SK-MEL-5 (cell line): ENCODE results near the gene THADA. TPM values are rescaled to one million over a fixed set of nuclear protein-coding genes. Genes with fewer than 3 reads are reported as not detected.

Source experiments
- DNase-seq: peaks from one replicate; pipeline ENCODE4 v3.0.0-alpha.2; 2016; ENCODE audit warnings: low read depth, low spot score
- in situ Hi-C: cut with HindIII; loops from 2 replicates; pipeline ENCODE4 v1.10.0; 2016; ENCODE audit warnings: low sequenced_read_pairs, high pct_unique_total_duplicates, low pct_unique_long_range_greater_than_20kb
- total RNA-seq: library from RNA; depleted of rRNA; stranded (reverse); fragments of >200 nt; shearing (Covaris generic); gene quantifications from 2 replicates; pipeline ENCODE4 v1.2.3, GENCODE V29; 2014

Gene THADA
- total RNA-seq, 1 experiment from 2014 or later = 50.3 TPM

DNA sequence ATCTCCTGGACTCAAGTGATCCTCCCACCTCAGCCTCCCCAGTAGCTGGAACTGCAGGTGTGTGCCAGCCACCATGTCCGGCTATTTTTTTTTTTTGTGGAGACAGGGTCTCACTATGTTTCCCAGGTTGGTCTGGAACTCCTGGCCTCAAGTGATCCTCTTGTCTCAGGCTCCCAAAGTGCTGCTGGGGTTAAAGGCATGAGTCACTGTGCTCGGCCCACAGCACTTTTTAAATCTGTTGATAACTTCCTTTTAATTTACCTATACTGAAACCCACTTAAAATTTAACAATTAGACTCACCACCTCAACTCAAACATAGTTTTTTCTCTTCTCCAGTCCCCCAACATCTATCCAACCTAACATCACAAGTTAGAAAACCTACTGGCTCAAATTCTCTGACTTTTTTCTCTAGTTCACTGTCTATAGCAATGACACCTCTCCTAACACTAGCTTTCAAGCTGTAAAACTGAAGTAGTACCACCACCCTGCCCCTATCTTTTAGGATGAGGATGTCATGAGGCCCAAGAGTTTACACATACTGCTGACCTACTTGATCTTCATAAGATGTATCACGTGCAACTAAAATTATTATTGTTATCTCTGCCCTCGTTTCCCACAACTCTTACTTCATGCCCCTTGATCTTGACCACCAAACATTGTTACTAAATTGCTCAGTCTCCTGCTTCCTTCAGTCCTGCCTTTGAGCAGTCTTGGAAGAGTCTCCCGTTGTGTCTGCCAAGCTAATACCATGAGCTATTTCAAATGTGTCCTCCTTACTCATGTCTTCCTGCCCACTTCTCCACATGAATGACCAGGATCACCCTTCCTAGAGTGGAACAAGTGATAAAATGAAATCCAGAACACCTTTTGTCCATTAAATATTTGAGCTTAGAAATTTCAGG lies 227.1 kb downstream of the THADA start:
- no peak for DNase-seq
- in situ Hi-C loops = no loop called here

DNA sequence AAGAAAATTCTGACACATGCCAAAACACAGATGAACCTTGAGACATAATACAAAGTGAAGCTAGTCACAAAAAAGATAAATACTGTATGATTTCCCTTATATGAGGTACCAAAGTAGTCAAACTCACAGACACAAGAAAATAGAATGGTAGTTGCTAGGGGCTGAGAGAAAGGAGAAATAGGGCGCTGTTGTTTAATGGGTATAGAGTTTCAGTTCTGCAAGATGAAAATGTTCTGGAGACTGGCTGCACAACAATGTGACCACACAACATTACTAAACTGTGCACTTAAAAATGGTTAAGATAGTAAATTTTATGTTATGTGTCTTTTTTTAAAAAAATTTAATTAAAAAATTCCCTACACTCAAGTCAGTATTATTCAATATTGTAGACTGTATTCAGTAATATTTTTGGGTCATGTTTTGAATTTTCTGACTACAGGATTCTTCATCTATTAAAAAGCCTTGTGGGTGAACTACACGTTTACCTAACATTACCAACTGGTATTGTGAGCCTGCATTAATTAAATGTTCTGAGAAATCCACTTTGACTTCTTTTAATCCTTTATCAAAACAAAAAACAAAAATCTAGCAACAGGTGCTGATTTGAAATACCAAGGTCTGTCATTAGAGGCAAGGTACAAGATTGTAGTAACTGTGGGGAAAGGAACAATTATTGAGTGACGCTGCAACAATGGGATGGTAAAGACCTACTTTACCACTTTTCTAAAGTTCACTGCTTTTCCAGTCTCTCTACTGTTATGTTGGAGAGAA lies 228.6 kb downstream of the THADA start:
- in situ Hi-C loops = no loop called here
- DNase-seq = no peak

DNA sequence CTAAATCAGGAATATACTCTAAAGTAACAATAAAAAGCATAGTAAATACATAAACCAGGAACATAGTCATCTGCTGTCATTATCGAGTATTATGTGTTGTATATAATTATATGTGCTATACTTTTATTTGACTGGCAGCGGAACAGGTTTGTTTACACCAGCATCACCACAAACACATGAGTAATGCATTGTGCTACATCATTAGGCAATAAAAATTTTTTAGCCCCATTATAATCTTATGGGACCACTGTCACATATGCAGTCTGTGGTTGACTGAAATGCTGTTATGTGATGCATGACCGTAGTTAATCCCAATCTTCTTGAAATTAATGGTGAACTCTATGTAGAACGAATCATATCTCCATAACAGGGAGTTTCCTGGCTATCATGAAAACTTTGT lies 232.7 kb downstream of the THADA start:
- no peak for DNase-seq
- in situ Hi-C loops = no loop called here

DNA sequence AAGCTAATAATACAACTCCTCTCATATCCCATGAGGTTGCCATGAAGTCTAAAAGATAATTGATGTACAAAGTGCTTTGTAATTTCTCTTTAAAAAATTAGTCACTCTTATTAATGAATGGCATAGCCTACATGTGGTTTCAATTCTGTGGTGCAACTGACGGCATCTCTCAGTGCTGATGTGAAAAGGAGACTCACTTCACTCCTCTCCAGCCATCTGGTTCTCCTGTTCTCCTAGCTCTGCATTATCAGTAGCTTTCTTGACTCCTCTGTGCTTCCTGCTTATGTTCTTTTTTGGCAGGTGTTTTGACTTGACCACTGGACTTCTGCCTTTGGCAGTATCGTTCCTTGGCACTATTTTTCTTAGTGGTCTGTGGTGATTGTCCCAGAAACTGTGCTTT lies 234.6 kb downstream of the THADA start:
- DNase-seq = no peak
- in situ Hi-C loops = no loop called here

DNA sequence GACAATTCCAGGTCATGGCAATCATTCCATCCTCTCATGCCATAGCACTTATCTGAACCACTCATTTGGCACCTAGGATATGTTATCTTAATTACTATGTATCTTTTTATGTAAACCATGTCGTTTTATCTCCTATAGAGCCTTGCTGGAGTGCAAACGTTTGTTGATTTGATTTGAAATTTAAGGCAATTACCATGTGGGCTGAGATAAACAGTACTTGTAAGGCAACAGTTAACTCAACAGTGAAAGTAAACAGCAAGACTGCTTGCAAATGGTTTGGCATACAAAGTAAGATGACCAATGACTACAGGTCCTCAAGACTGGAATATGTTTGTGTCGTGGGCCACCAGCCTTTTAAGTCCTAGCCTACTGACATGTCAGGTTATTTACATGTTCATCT lies 235.7 kb downstream of the THADA start:
- in situ Hi-C loops = no loop called here

DNA sequence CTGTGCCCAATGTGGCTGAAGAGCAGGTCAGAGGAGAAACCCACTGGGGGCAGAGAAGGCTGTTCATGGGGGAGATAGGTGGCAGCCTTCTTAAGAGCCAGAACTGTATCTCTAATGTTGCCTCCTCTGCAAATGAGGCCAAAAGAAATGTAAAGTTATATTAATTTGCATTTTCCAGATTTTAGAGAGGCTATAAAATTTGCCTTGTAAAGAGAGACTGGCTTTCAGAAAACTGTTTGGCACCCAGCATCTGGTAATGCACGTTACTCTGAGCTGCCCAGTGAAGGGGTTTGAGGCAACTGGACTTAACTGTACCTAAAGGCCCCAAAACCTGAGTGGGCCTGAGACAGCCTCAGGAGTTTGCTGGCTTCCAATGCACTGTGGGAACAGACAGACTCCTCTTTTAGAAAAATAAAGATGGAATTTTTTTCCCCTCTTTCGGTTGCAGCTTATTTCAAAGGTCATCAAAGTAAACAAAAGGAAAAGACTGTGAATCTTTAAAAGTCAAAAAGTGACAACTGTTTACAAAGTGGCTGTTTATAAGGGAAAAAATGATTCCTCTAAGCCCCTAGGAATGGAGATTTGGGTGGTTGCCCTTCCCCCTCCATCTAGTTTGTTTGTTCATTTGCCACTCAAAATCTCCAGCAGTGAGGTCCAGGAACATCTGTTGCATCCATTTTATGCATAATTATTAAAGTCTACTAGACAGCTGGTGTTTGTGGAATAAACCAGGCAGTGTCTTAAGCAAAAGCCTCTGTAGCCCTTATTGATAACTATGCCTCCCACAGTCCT lies 237.2 kb downstream of the THADA start:
- no peak for DNase-seq
- in situ Hi-C loops = no loop called here

More for the DNA sequence above, 235.7 kb downstream of the THADA start:
- no peak for DNase-seq

DNA sequence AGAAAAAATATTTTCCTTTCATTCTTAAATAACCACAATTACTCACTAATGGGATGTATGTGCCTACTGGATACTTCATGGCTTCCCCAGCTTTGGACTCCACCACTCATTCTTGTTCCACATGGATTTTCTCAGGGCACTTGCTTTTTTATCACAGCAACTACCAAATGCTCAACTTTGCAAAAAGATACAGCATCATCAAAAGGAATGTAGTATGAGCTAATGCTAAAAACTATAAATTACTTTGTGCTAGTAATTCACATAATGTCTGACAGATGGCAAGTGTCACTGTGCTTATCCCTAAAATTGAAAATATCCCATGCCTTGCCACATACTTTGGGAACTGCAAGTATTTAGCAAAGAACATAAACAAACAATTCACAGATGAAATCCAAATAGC lies 239.1 kb downstream of the THADA start:
- DNase-seq = no peak
- in situ Hi-C loops = no loop called here

DNA sequence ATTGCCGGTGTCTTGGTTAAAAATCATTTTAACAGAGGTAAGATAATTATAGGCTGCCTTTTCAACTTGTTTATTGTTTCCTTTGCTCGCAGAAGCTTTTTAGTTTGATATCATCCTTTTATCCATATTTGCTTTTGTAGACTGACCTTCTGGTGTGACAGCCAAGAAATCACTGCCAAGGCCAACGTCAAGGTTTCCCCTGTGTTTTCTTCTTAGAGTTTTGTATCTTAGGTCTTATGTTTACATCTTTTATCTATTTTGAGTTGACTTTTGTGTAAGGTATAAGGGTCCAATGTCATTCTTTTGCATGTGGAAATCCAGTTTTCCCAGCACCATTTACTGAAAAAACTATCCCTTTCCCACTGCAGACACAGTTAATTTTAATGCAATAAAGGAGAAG lies 240.4 kb downstream of the THADA start:
- in situ Hi-C loops = no loop called here
- DNase-seq = no peak

DNA sequence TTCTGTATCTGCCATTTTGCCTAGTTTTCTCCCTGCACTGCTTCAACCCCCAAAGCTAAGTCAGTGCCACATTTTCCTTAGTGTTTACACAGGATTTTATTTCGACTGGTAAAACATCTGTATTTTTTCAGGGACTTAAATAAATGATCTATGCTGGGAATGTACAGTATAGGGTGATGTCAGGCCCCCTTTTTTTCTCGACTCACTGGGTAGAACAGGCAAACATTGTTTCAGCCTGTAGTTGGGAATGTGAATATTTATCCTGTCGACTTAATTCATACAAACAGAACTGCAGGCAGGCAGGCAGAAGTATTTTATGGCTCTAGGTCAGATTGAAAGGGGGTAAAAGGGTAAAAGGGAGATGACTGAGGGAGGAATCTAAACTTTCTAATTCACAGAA lies 245.9 kb downstream of the THADA start:
- no peak for DNase-seq
- in situ Hi-C loops = no loop called here

DNA sequence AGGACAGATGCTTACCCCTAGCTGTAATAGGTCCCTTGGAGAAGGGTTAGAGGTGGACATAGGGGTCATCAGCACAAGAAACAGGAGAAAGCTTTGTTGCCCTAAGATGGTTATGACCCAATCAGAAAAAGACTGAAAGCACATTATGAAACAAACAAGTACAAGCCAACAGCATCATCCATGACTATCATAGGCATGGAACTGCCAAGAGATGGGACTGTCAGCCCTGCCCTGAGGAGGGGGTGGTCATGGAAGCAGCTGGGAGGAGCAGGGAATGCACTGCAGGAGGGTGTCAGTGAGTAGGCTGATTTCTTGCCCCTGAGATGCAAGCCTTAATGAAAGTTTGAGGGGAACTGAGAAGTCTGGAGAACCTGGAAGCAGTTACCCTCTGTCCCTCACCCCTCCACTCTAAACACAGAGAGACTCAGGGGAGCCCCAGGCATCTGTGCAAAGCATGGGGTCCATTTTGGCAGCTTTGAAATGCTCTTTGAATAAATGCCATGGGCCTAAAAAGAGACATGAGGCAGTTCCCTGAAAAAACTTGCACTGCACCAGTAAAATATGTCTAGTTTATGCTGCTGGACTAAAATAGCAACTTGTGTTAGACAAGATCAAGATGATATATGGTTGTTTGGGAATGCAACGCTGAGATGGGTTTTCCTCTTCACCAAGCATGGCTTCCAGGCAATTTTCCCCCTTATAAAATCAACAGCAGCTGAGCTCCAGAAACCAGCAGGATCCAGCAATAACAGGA lies 246.8 kb downstream of the THADA start:
- no peak for DNase-seq
- in situ Hi-C loops = no loop called here

DNA sequence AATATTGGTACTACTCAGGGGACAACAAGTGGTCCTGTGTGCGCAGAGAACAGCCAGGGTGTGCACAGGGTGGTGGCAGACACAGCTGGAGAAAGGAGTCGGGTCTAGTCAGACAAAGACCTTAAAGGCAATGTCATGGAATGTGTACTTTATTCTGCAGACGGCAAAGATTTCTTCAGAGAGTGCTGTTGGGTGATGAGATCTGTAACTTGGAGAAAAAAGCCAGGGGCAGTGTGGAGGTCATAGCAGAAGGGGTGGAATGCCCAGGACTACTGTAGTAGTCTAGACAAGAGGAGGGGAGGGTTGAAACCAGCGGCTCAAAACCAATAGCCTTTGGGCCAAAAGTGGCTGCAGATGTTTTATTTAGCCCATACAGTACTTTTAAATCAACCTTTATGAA lies 248.1 kb downstream of the THADA start:
- in situ Hi-C loops = no loop called here
- no peak for DNase-seq

DNA sequence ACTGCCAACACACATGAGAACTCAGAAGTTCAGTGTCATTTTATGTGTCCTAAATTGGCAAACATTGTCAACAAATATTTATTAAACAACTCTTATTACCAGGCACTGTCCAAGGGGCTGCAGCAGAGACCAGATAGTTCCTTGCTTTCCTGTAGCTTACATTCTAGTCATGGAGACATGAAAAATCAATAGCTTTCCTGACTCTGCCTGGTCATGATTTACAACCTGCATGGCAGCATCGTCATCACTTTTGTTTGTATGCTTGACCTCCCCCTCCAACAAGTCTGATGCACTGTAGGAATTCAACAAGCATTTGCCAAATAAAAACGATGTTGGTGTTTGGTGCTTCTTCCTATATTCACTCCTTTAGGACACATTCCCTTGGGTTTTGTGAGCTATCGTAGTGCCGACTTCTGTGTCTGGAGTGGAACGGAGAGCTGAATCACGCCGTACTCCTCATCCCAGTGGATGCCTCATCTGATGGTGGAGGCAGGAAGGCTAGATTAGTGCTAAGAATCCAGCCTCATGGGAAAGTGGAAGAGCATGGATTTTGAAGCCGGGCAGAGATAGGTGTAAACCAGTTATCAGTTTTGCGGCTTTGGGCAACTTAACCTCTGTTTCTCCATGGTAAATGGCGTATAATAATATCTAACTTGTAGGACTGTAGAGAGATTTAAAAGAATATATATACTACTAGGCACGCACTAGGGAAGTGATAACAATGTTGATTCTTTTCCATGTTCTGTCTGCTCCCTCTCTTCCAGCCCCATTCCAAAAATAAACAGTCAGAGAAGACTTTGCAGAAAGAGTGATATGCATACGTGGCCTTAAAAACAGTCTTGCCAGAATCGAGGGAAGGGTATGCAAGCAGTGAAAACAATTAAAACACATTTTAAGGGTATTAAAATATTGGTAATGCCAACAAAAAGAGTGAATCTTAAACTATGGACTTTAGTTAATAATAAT lies 249.0 kb downstream of the THADA start:
- in situ Hi-C loops = no loop called here
- no peak for DNase-seq

DNA sequence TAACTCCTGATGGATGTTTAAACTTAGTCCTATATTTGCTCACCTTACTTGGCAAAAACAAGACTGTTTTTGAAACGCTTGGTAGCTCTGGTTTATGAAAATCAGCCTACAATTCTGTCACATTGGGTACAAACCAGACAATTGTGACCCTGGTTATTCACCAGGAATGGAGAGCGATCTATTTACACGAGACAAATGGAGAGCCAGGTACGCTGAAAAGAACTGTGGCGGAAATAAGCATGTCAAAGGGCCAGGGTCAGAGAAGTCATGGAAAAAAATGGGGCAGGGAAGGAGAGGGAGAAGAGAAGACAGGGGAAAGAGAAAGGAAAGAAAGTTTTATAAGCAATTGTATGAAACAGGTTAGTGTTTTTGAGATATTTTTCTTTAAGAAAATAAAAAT lies 250.0 kb downstream of the THADA start:
- in situ Hi-C loops = no loop called here
- no peak for DNase-seq

DNA sequence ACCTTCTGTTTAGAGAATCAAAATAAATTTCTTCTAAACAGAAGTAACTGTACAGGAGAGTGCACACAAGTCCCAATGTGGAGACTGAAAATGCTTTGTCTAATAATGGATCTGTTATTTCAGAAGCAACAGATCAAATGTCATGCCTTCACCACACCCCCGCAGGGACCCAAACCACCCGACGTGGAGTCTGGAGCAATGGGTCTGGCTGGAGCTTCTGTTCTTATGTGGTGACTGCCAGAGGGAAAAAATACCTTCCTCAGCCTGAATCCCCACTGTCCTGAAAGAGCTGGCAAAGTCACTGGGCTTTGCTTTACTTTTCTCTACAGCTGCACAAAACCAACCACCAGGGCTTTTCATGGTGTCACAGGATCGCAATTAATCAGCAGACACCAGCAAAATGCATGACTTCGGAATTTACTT lies 250.4 kb downstream of the THADA start:
- DNase-seq = peak; percentile 98
- in situ Hi-C loops = no loop called here

DNA sequence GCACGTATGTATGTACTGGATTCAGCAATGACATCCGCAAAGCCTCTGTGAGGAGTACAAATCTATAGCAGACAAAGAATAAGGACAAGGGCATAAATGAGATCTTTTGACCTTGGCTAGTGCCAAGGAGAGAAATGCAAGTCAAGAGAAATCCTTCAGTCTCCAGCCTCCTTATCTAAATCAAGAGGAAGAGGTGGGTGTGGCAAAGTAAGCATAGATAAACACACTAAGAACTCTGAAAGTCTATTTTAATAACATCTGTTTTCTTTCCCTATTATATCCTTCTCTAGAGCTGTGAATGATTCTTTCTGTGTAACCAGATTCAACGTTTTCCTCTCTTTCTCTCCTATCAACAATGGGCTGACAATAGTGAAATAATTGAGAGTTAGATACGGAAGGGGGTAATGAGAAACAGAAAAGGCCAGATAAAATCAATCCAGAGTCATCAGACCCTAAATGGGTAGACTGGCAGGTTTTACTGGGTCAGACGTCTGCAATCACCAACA lies 250.9 kb downstream of the THADA start:
- DNase-seq = no peak
- in situ Hi-C loops = no loop called here

DNA sequence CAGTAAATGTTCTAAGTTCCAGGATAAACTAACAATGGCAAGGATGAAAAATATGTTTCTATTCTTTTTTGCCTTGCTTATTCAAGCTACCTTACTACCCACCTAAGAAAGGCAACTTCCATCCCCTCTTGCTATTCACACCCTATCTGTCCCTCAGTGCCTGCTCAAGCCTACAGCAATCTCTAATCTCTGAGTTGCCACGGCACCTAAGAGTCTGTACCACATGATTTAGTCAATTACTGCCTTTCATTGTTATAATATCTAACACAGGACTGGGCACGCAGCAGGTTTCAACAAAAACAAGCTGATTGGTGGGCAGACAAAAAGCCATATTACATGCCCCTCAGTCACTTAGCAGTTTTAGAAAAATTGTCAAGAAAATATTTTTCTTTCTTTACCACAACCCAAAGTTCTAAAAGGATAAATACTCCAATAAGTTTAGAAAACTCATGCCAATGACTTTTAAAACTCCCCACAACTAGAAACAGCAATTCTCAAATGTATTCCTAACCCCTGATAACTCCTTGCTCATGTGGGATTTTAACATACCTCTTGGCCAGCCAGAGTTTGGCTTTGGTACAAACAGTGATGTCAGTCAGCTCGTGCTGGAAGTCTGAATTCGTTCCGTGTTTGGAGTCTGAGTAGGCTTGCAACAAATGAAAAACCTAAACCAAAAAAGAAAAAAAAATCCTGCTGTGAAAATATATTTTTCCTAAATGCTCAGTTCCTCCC lies 252.1 kb downstream of the THADA start:
- in situ Hi-C loops = no loop called here
- no peak for DNase-seq
